Measurements from ENCODE around the gene UBE2Z. TPM values are rescaled to one million over a fixed set of nuclear protein-coding genes. Genes with fewer than 3 reads are reported as not detected.

Gene UBE2Z
- total RNA-seq, 2 experiments from 2014 or later, result 60.5 to 61.6 TPM

DNA sequence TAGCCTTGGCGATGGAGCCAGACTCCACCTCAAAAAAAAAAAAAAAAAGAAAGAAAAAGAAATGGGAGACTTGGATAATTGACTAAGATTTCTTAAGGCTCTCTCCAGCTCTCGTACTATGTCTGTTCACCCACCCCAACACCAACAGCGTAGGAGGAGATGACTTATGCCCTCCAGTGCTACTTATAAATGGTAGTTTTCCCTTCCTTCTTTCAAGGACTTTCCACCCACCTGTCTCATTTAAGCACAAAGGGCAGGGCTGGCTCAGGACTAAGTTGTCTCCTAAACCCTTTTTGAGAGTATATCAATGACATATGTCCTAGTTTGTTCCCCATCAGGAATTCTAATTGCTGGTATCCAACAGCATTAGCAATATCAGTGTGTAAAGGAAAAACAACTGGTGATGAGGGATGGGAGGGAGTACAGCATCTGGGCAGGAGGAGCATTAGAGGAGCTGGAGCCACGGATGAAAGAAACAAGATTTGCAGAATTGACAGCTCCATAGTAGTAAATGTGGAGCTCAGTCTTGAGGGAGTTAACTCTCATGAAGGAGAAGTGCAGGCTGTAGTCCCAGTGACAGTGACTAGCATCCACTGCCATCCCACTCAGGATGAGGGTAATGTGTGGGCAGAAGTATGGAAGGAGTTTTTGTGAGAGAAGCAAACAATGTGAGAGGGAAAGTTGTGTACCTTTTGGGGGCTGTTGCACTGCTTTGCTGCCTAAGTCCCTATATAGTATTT, 17.2 kb downstream of the UBE2Z start:
- no peaks in the 10 kb centered on the region for H3K4me1 Mint-ChIP-seq (ENCODE audit: low read depth)
- H3K27ac ChIP-seq (ENCODE audit: low read depth in 1 of 2, low read length in 2 of 2), result no peak overlapping the region
- no peaks in the 10 kb centered on the region for H3K4me1 ChIP-seq (ENCODE audit: insufficient read depth, low read length)
- H3K36me3 ChIP-seq (ENCODE audit: insufficient read depth, low read length), result peaks cover 96% of the 10 kb centered on the region
- TF ChIP-seq, protein P1, sequence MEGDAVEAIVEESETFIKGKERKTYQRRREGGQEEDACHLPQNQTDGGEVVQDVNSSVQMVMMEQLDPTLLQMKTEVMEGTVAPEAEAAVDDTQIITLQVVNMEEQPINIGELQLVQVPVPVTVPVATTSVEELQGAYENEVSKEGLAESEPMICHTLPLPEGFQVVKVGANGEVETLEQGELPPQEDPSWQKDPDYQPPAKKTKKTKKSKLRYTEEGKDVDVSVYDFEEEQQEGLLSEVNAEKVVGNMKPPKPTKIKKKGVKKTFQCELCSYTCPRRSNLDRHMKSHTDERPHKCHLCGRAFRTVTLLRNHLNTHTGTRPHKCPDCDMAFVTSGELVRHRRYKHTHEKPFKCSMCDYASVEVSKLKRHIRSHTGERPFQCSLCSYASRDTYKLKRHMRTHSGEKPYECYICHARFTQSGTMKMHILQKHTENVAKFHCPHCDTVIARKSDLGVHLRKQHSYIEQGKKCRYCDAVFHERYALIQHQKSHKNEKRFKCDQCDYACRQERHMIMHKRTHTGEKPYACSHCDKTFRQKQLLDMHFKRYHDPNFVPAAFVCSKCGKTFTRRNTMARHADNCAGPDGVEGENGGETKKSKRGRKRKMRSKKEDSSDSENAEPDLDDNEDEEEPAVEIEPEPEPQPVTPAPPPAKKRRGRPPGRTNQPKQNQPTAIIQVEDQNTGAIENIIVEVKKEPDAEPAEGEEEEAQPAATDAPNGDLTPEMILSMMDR (IDR thresholded peaks at IDR 0.05), result no peak
- ChIA-PET POLR2A (no interaction called here), CTCF (no interaction called here)
- ATAC-seq (ENCODE audit: poor library complexity), result no peak
- no peaks in the 10 kb centered on the region for H3K27me3 Mint-ChIP-seq
- intact Hi-C loops (cut with DNase I, micrococcal nuclease), result no loop called here
- no peak overlapping the region for H3K4me3 Mint-ChIP-seq
- peak overlapping the region; percentile 21 for H3K27ac Mint-ChIP-seq
- no peak for DNase-seq
- no peaks in the 10 kb centered on the region for H3K9me3 ChIP-seq (ENCODE audit: control insufficient read depth in 1 of 2, insufficient read depth in 1 of 2, low read length in 2 of 2)
- no peak overlapping the region for H3K4me3 ChIP-seq (ENCODE audit: low read length)
- no peaks in the 10 kb centered on the region for H3K9me3 Mint-ChIP-seq
- H3K36me3 Mint-ChIP-seq (ENCODE audit: low read depth), result peaks cover 88% of the 10 kb centered on the region
- H3K27me3 ChIP-seq (ENCODE audit: control insufficient read depth in 1 of 2, insufficient read depth in 2 of 2, low read length in 2 of 2), result no peaks in the 10 kb centered on the region

GRCh38 chr17:48925991-48926342, 17.8 kb downstream of the UBE2Z start:
- ChIA-PET POLR2A (no interaction called here), CTCF (no interaction called here)
- no peak overlapping the region for H3K27ac Mint-ChIP-seq
- DNase-seq, result no peak
- Histone ChIP-seq H3K4me1 (ENCODE audit: insufficient read depth, low read length) (no peaks in the 10 kb centered on the region), H3K4me3 (ENCODE audit: low read length) (no peak overlapping the region), H3K9me3 (ENCODE audit: control insufficient read depth in 1 of 2, insufficient read depth in 1 of 2, low read length in 2 of 2) (no peaks in the 10 kb centered on the region), H3K27ac (ENCODE audit: low read depth in 1 of 2, low read length in 2 of 2) (no peak overlapping the region), H3K27me3 (ENCODE audit: control insufficient read depth in 1 of 2, insufficient read depth in 2 of 2, low read length in 2 of 2) (no peaks in the 10 kb centered on the region), H3K36me3 (ENCODE audit: insufficient read depth, low read length) (peaks cover 96% of the 10 kb centered on the region)
- ATAC-seq (ENCODE audit: poor library complexity), result no peak
- no peaks in the 10 kb centered on the region for H3K9me3 Mint-ChIP-seq
- H3K36me3 Mint-ChIP-seq (ENCODE audit: low read depth), result peaks cover 88% of the 10 kb centered on the region
- H3K4me1 Mint-ChIP-seq (ENCODE audit: low read depth), result no peaks in the 10 kb centered on the region
- TF ChIP-seq, protein P1 (IDR thresholded peaks at IDR 0.05), result no peak
- H3K4me3 Mint-ChIP-seq, result no peak overlapping the region
- intact Hi-C loops (cut with DNase I, micrococcal nuclease), result no loop called here
- H3K27me3 Mint-ChIP-seq, result no peaks in the 10 kb centered on the region

DNA sequence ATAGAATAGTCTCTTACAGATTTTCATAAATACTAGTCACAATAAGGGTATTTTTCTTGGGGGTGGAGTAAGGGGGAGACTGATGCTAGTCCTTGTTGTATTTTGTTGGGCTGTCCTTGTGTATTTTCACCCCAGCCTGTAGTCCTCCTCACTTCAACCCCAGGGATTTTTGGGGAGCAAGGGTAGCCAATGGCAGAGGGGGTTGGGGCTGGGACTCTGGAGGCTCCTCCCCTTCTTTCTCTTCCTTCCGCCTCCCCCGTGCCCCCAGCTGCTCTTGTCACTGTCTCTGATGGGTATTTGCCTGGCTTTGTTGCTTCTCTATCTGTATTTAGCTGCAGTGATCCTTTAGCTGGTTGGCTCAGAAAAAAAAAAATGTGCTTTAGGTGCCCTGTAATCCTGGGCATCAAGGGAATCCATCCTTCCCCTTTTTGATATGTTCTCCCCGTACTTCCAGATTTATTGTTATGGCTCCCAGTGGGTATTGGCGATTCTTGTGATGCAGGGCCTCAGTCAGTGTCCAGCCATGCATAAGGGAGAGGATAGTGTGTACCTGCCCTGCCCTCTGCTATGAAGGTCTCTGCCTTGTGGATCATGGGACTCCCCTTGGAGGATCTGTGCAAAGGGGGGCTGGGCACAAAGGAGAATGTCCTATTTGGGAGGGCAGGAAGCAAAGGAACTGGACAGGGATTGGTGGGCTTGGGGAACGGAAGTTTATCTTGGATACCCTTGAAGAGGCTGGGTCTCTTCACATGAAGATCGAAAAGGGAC, 20.0 kb downstream of the UBE2Z start:
- Histone ChIP-seq H3K4me3 (ENCODE audit: low read length) (no peak overlapping the region), H3K27ac (ENCODE audit: low read depth in 1 of 2, low read length in 2 of 2) (no peak overlapping the region), H3K27me3 (ENCODE audit: control insufficient read depth in 1 of 2, insufficient read depth in 2 of 2, low read length in 2 of 2) (no peaks in the 10 kb centered on the region), H3K4me1 (ENCODE audit: insufficient read depth, low read length) (no peaks in the 10 kb centered on the region), H3K9me3 (ENCODE audit: control insufficient read depth in 1 of 2, insufficient read depth in 1 of 2, low read length in 2 of 2) (no peaks in the 10 kb centered on the region), H3K36me3 (ENCODE audit: insufficient read depth, low read length) (peaks cover 97% of the 10 kb centered on the region)
- ChIA-PET POLR2A (interaction anchor here (1.3 to 1.4 kb wide), 2 partner anchors 17 to 21 kb away, joined by 4 to 5 read pairs; partner anchors contain the start of gene SNF8), CTCF (no interaction called here)
- Mint-ChIP-seq H3K4me3 (no peak overlapping the region), H3K27me3 (no peaks in the 10 kb centered on the region), H3K4me1 (ENCODE audit: low read depth) (no peaks in the 10 kb centered on the region), H3K36me3 (ENCODE audit: low read depth) (peaks cover 91% of the 10 kb centered on the region), H3K9me3 (no peaks in the 10 kb centered on the region), H3K27ac (peak overlapping the region; percentile 53)
- DNase-seq (no peak), ATAC-seq (ENCODE audit: poor library complexity) (no peak)
- TF ChIP-seq, protein P1 (IDR thresholded peaks at IDR 0.05), result no peak
- intact Hi-C loops (cut with DNase I, micrococcal nuclease), result no loop called here
